GM23338 (cell line): ENCODE results near the gene PRMT3. TPM values are rescaled to one million over a fixed set of nuclear protein-coding genes. Genes with fewer than 3 reads are reported as not detected.

ENCODE experiments used
- ATAC-seq: fragments of 200-7000 bp; cut with Tn5 transposase; 3 replicates; pipeline ENCODE4 v1.9.1; 2020
- DNase-seq: peaks from one replicate; pipeline ENCODE4 v3.0.0-alpha.2; 2015; ENCODE audit warnings: low spot score
- H2AFZ ChIP-seq: fragments of 200-600 bp; sonication (generic); 2 replicates; pipeline ENCODE4 v1.8.0; 2016; ENCODE audit warnings: antibody characterized with exemption, mild to moderate bottlenecking, moderate library complexity
- H3F3A ChIP-seq: fragments of 200-600 bp; sonication (generic); replicated peaks from 2 replicates; pipeline ENCODE4 v1.8.0; 2017; ENCODE audit warnings: antibody characterized with exemption, mixed run types, low read depth
- H3K27ac ChIP-seq: fragments of 200-600 bp; sonication (generic); 2 replicates; pipeline ENCODE4 v1.6.1; 2016; ENCODE audit warnings: low read depth
- H3K27me3 ChIP-seq: fragments of 200-600 bp; sonication (generic); 2 replicates; pipeline ENCODE4 v1.8.0; 2016; ENCODE audit warnings: mild to moderate bottlenecking, mixed run types, moderate library complexity; ENCODE audit not compliant: insufficient read depth
- H3K36me3 ChIP-seq: fragments of 200-600 bp; sonication (generic); 2 replicates; pipeline ENCODE4 v1.8.0; 2016; ENCODE audit warnings: mild to moderate bottlenecking; ENCODE audit not compliant: insufficient read depth
- H3K4me1 ChIP-seq: fragments of 200-600 bp; sonication (generic); 2 replicates; pipeline ENCODE4 v1.8.0; 2016; ENCODE audit warnings: mild to moderate bottlenecking, moderate library complexity; ENCODE audit not compliant: insufficient read depth
- H3K4me2 ChIP-seq: fragments of 200-600 bp; sonication (generic); 2 replicates; pipeline ENCODE4 v1.7.1; 2017; ENCODE audit warnings: mixed run types
- H3K4me3 ChIP-seq: fragments of 200-600 bp; sonication (generic); 2 replicates; pipeline ENCODE4 v1.6.1; 2016; ENCODE audit warnings: mixed run types
- H3K79me2 ChIP-seq: fragments of 200-600 bp; sonication (generic); replicated peaks from 2 replicates; pipeline ENCODE4 v1.8.0; 2017; ENCODE audit warnings: mild to moderate bottlenecking; ENCODE audit not compliant: insufficient read depth
- H3K9me2 ChIP-seq: fragments of 200-600 bp; sonication (generic); 2 replicates; pipeline ENCODE4 v1.8.0; 2017; ENCODE audit not compliant: insufficient read depth
- H4K20me1 ChIP-seq: fragments of 200-600 bp; sonication (generic); replicated peaks from 2 replicates; pipeline ENCODE4 v1.8.0; 2017; ENCODE audit warnings: mild to moderate bottlenecking; ENCODE audit not compliant: insufficient read depth
- H3K27ac Mint-ChIP-seq: 2 replicates; pipeline ENCODE4 v1.8.0; 2020; ENCODE audit warnings: inconsistent platforms, mild to moderate bottlenecking, moderate library complexity, mixed read lengths
- H3K27me3 Mint-ChIP-seq: 3 replicates; pipeline ENCODE4 v1.8.0; 2022; ENCODE audit warnings: low read depth, mild to moderate bottlenecking, moderate library complexity, mixed read lengths, inconsistent platforms; ENCODE audit not compliant: insufficient read depth, poor library complexity
- H3K36me3 Mint-ChIP-seq: 3 replicates; pipeline ENCODE4 v1.8.0; 2021; ENCODE audit warnings: low read depth, mild to moderate bottlenecking, inconsistent platforms, moderate library complexity, mixed read lengths
- H3K4me1 Mint-ChIP-seq: 3 replicates; pipeline ENCODE4 v1.8.0; 2020; ENCODE audit warnings: mild to moderate bottlenecking, inconsistent platforms, mixed read lengths
- H3K4me3 Mint-ChIP-seq: 3 replicates; pipeline ENCODE4 v1.8.0; 2021; ENCODE audit warnings: moderate library complexity, mild to moderate bottlenecking, inconsistent platforms, mixed read lengths
- H3K9me3 Mint-ChIP-seq: 3 replicates; pipeline ENCODE4 v1.8.0; 2020; ENCODE audit warnings: moderate library complexity, mild to moderate bottlenecking, inconsistent platforms, mixed read lengths
- CREB1 ChIP-seq: fragments of 250-450 bp; sonication (Bioruptor Pico); IDR thresholded peaks from 2 replicates; pipeline ENCODE4 v1.5.0; 2020; ENCODE audit warnings: low read depth, mild to moderate bottlenecking, moderate library complexity
- ETS1 ChIP-seq: IDR thresholded peaks from 2 replicates; pipeline ENCODE4 v1.6.1; 2016; ENCODE audit warnings: antibody characterized with exemption
- EZH2 ChIP-seq: fragments of 200-600 bp; sonication (generic); IDR thresholded peaks from one replicate; pipeline ENCODE4 v1.8.0; 2017; ENCODE audit warnings: antibody characterized with exemption, mild to moderate bottlenecking, low read depth; ENCODE audit not compliant: unreplicated experiment
- JUNB ChIP-seq: IDR thresholded peaks from one replicate; pipeline ENCODE4 v1.6.1; 2016; ENCODE audit warnings: antibody characterized with exemption; ENCODE audit not compliant: unreplicated experiment
- NANOG ChIP-seq: IDR thresholded peaks from 2 replicates; pipeline ENCODE4 v1.6.1; 2016; ENCODE audit warnings: antibody characterized with exemption, borderline replicate concordance
- REST ChIP-seq: IDR thresholded peaks from one replicate; pipeline ENCODE4 v1.6.1; 2018; ENCODE audit warnings: antibody characterized with exemption; ENCODE audit not compliant: unreplicated experiment
- STAT1 ChIP-seq: IDR thresholded peaks from one replicate; pipeline ENCODE4 v1.6.1; 2016; ENCODE audit warnings: antibody characterized with exemption; ENCODE audit not compliant: unreplicated experiment
- ZNF114 ChIP-seq: fragments of 250-450 bp; sonication (Bioruptor Pico); IDR thresholded peaks from 2 replicates; pipeline ENCODE4 v1.5.0; 2020; ENCODE audit warnings: mild to moderate bottlenecking, moderate library complexity
- ZNF331 ChIP-seq: fragments of 250-450 bp; sonication (Bioruptor Pico); IDR thresholded peaks from 2 replicates; pipeline ENCODE4 v1.5.0; 2020; ENCODE audit warnings: low read depth, mild to moderate bottlenecking, moderate library complexity
- ZNF462 ChIP-seq: fragments of 250-450 bp; sonication (Bioruptor Pico); IDR thresholded peaks from 2 replicates; pipeline ENCODE4 v1.5.0; 2020; ENCODE audit warnings: mild to moderate bottlenecking, moderate library complexity
- polyA plus RNA-seq: library from polyadenylated mRNA; unstranded; fragments of >200 nt; fragmentation: Nextera tagmentation; extraction: Ambion mirVana; gene quantifications from 2 replicates; pipeline ENCODE4 v1.2.1, GENCODE V29; 2016
- total RNA-seq: library from RNA; depleted of rRNA; stranded (reverse); fragments of >200 nt; shearing (Covaris generic); gene quantifications from 2 replicates; pipeline ENCODE4 v1.2.3, GENCODE V29; 2014

PRMT3 gene
- total and polyA plus RNA-seq, 2 experiments from 2014 or later = 19.0 to 35.0 TPM

DNA sequence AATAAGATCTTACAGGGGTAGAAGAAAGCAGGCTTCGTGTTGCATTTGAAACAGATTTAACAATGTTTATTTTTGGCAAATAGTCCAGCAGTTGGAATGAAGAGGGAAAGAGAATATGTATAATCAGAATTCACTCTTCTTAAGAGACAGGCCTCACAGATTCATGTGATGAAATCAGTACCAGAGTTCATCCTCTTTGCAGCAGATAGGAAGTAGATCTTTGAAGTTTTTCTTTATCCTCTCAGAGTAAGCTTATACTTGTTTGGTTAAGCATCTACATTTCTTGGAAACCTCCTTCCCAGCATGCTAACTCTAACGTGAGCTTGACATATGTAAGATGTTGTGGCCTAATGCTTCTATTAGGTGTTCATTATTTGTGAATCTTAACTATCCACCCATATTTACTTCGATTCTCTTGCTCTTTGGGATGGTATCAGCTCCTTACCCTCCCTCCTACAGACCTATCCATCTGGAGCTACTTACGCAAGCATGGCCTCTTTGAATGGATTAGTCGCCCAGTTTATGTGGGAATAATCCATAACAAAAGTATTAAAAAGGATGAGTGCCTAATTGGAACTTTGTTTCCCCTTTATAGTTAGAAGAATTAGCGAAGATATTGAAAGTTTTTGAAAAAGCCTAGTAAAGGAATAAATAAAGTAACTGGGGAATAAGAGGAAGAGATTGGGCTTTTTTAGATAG lies 80.1 kb downstream of the PRMT3 start:
- H4K20me1 ChIP-seq = no peaks in the 10 kb centered on the region
- Mint-ChIP-seq H3K27ac (no peak overlapping the region), H3K9me3 (no peaks in the 10 kb centered on the region), H3K27me3 (no peaks in the 10 kb centered on the region), H3K4me3 (no peak overlapping the region), H3K36me3 (peaks cover 14% of the 10 kb centered on the region; the same call in 2 of the 3 replicates), H3K4me1 (no peaks in the 10 kb centered on the region)
- no peaks in the 10 kb centered on the region for H3F3A ChIP-seq
- no peak overlapping the region for H3K27ac ChIP-seq
- no peaks in the 10 kb centered on the region for H3K36me3 ChIP-seq
- no peaks in the 10 kb centered on the region for H3K9me2 ChIP-seq
- H3K4me1 ChIP-seq = no peaks in the 10 kb centered on the region
- no peak overlapping the region for H2AFZ ChIP-seq
- ATAC-seq = no peak
- TF ChIP-seq JUNB (no peak), ZNF114 (CRISPR knock-in tag) (no peak), CREB1 (no peak), ETS1 (no peak), STAT1 (no peak), ZNF462 (no peak), EZH2 (no peak), REST (no peak), NANOG (no peak), ZNF331 (CRISPR knock-in tag) (no peak)
- no peaks in the 10 kb centered on the region for H3K79me2 ChIP-seq
- H3K4me3 ChIP-seq = no peak overlapping the region
- H3K27me3 ChIP-seq = no peaks in the 10 kb centered on the region
- DNase-seq = no peak
- no peak overlapping the region for H3K4me2 ChIP-seq
